Glutamatergic neuron (in vitro differentiated cells): Measurements from ENCODE around the gene HDAC4. TPM values are rescaled to one million over a fixed set of nuclear protein-coding genes. Genes with fewer than 3 reads are reported as not detected.

Source experiments
- DNase-seq: peaks from one replicate; pipeline ENCODE4 v3.0.0; 2022
- H3K27ac Mint-ChIP-seq: one replicate; pipeline ENCODE4 v1.8.0; 2020; ENCODE audit warnings: mild to moderate bottlenecking, mixed read lengths, inconsistent platforms; ENCODE audit not compliant: unreplicated experiment
- H3K27me3 Mint-ChIP-seq: one replicate; pipeline ENCODE4 v1.8.0; 2020; ENCODE audit warnings: mild to moderate bottlenecking, moderate library complexity, mixed read lengths, inconsistent platforms; ENCODE audit not compliant: unreplicated experiment
- H3K36me3 Mint-ChIP-seq: one replicate; pipeline ENCODE4 v1.8.0; 2020; ENCODE audit warnings: mild to moderate bottlenecking, mixed read lengths, inconsistent platforms; ENCODE audit not compliant: unreplicated experiment
- H3K4me1 Mint-ChIP-seq: one replicate; pipeline ENCODE4 v1.8.0; 2020; ENCODE audit warnings: mild to moderate bottlenecking, low read depth, mixed read lengths, inconsistent platforms; ENCODE audit not compliant: unreplicated experiment
- H3K4me3 Mint-ChIP-seq: one replicate; pipeline ENCODE4 v1.8.0; 2020; ENCODE audit warnings: mild to moderate bottlenecking, mixed read lengths, inconsistent platforms; ENCODE audit not compliant: unreplicated experiment
- H3K9me3 Mint-ChIP-seq: one replicate; pipeline ENCODE4 v1.8.0; 2020; ENCODE audit warnings: mild to moderate bottlenecking, moderate library complexity, mixed read lengths, inconsistent platforms; ENCODE audit not compliant: unreplicated experiment
- total RNA-seq: library from RNA; stranded (reverse); fragmentation: NEBNext Ultra II Directional; extraction: Animal tissue kit (Norgen Biotek cat#: 25700); gene quantifications from one replicate; pipeline ENCODE4 v1.2.1, GENCODE V29; 2021; ENCODE audit not compliant: unreplicated experiment
- TF ChIP-seq, protein P1 (sequence below): fragments of 200-600 bp; sonication (generic); IDR thresholded peaks from one replicate; pipeline ENCODE4 v1.5.0; 2021; ENCODE audit not compliant: partially characterized antibody, unreplicated experiment

The HDAC4 gene
- total RNA-seq, 1 donor from 2014 or later = 90.6 TPM

DNA sequence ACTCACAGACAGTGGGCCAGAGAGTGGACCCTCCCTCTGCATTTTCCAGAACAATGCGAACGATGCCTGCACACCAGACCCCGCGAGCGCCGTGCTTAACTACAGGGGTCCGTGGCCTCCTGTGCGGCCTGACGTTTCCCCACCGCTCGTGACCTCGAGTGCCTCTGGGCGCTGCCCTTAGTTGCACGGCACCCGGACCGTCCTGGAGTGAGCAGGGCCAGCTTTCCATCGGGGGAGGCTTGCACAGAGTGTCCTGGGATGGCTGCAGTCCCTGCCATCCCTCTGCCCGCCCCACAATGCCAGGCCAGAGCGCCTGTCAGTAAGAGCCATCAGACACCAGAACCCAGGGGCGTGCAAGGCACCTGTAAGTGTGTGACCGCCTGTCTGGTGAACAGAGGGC lies 335.9 kb downstream of the HDAC4 start:
- peaks cover 12% of the 10 kb centered on the region for H3K27me3 Mint-ChIP-seq
- no peak overlapping the region for H3K4me3 Mint-ChIP-seq
- H3K4me1 Mint-ChIP-seq = no peaks in the 10 kb centered on the region
- no peak for DNase-seq
- H3K27ac Mint-ChIP-seq = no peak overlapping the region
- peaks cover 9% of the 10 kb centered on the region for H3K36me3 Mint-ChIP-seq
- peaks cover 8% of the 10 kb centered on the region for H3K9me3 Mint-ChIP-seq
- TF ChIP-seq, protein P1, sequence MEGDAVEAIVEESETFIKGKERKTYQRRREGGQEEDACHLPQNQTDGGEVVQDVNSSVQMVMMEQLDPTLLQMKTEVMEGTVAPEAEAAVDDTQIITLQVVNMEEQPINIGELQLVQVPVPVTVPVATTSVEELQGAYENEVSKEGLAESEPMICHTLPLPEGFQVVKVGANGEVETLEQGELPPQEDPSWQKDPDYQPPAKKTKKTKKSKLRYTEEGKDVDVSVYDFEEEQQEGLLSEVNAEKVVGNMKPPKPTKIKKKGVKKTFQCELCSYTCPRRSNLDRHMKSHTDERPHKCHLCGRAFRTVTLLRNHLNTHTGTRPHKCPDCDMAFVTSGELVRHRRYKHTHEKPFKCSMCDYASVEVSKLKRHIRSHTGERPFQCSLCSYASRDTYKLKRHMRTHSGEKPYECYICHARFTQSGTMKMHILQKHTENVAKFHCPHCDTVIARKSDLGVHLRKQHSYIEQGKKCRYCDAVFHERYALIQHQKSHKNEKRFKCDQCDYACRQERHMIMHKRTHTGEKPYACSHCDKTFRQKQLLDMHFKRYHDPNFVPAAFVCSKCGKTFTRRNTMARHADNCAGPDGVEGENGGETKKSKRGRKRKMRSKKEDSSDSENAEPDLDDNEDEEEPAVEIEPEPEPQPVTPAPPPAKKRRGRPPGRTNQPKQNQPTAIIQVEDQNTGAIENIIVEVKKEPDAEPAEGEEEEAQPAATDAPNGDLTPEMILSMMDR = no peak

DNA sequence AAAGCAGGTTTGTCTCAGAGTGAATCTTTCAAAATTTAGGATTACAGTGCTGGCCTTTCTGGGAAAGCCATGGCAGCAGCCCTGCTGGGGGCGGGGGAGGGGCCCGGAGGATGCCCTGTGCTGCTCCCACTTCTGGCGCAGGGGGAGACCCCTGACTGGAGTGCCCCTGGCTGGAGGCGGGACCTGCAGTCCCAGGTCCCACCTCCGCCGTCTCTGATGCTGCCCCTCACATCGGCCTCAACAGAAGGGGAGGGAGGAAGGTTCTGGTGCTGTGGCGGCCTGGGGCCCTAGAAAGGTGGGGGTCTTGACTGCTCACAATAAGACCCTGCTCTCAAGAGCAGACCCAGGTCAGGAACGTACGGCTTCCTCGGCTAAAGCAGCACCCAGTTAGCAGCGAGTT lies 336.6 kb downstream of the HDAC4 start:
- Mint-ChIP-seq H3K27ac (no peak overlapping the region), H3K27me3 (peaks cover 12% of the 10 kb centered on the region), H3K9me3 (peaks cover 8% of the 10 kb centered on the region), H3K4me1 (no peaks in the 10 kb centered on the region), H3K4me3 (no peak overlapping the region), H3K36me3 (peaks cover 9% of the 10 kb centered on the region)
- no peak for DNase-seq
- TF ChIP-seq, protein P1 = no peak

DNA sequence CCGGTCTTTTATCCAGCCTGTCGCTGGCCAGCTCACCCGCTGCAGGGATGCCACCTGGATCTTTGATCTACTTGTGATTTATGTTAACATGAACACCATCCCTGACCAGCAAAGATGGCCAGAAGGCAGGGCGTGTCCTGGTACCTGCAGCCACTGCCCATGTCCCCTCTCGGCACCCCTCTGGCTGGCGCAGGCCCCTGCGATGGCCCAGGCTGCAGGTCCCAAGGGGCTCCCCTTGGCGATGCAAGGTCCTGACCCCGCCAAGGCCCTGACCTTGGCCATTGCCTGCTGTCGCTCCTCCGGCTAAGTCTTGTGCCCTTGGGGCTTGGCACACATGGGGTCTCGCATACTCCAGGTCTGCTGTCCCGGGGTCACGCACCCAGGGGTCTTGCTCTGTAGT lies 338.1 kb downstream of the HDAC4 start:
- Mint-ChIP-seq H3K27me3 (peaks cover 12% of the 10 kb centered on the region), H3K27ac (no peak overlapping the region), H3K4me1 (no peaks in the 10 kb centered on the region), H3K9me3 (peaks cover 6% of the 10 kb centered on the region), H3K36me3 (peaks cover 9% of the 10 kb centered on the region), H3K4me3 (no peak overlapping the region)
- TF ChIP-seq, protein P1 = no peak
- no peak for DNase-seq

DNA sequence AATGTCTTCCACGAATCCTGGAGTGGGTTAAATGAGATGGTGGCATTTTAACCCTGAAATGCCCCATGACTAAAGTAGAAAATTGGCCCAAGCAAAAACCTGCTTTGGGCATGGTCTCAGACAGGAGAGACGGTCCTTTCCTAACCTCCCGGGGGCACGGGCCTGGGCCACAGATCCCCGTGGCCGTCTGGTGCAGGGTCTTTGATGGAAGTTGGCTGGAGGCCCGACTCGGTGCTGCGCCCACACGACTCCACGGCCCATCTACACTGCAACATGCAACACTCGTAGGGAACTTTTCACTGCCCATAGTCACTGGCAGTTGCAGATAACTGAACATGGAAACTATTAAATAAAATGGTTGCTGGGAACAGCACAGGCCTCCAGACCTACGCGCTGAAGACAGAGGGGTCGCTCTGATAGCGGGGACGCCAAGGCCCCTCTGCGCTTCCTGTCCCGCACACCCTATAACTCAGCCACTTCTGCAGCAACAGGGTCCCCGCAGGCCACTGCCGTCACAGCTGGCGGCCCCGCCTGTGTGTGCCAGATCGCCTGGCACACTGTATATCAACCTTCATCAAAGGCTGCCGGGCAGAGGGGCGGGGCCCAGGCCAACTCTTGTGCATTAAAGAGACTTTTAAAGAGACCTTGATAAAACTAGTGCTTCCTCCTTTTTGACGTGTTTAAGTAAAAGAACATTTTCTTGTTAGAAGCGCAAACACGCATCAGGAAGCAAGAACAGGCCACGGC lies 338.8 kb downstream of the HDAC4 start:
- Mint-ChIP-seq H3K4me1 (no peaks in the 10 kb centered on the region), H3K36me3 (peaks cover 9% of the 10 kb centered on the region), H3K9me3 (peaks cover 6% of the 10 kb centered on the region), H3K4me3 (no peak overlapping the region), H3K27ac (no peak overlapping the region), H3K27me3 (peaks cover 12% of the 10 kb centered on the region)
- TF ChIP-seq, protein P1 = no peak
- no peak for DNase-seq

DNA sequence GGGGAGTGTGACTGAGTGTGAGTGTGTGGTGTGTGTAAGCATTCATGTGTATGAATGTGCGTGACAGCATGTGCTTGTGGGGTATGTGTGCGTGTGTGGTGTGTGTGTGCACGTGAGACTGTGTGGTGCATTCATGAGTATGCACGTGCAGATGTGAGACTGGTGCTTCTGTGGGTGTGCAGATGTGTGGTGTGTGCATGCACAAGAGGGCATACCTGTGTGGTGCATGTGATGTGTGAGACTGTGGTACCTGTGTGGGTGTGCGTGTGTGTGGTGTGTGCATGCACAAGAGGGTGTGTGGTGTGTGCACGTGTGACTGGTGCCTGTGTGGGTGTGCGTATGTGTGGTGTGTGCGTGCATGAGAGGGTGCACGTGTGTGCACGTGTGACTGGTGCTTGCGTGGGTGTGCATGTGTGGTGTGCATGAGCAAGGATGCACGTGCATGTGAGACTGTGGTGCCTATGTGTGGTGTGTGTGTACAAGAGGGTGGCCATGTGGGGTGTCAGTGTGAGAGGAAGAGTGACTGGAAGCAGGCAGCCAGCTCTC lies 339.6 kb downstream of the HDAC4 start:
- no peak overlapping the region for H3K27ac Mint-ChIP-seq
- no peaks in the 10 kb centered on the region for H3K4me1 Mint-ChIP-seq

More for the DNA sequence above, 339.6 kb downstream of the HDAC4 start:
- H3K36me3 Mint-ChIP-seq = peaks cover 4% of the 10 kb centered on the region
- H3K4me3 Mint-ChIP-seq = no peak overlapping the region
- H3K9me3 Mint-ChIP-seq = peaks cover 6% of the 10 kb centered on the region
- TF ChIP-seq, protein P1 = no peak
- no peak for DNase-seq
- peaks cover 8% of the 10 kb centered on the region for H3K27me3 Mint-ChIP-seq
